ENCODE data around the gene RGR.

GRCh38 chr10:84264611-84265141, 19.8 kb downstream of the RGR start:
- TF ChIP-seq JUN (IDR thresholded peaks at IDR 0.05) (no peak), REST (IDR thresholded peaks at IDR 0.05) (no peak), CTCF (IDR thresholded peaks at IDR 0.05) (peak; percentile 90), CEBPB (IDR thresholded peaks at IDR 0.05) (no peak), EHMT2 (IDR thresholded peaks at IDR 0.05; ENCODE audit: low read depth) (no peak), EP300 (IDR thresholded peaks at IDR 0.05) (no peak), POLR2A (IDR thresholded peaks at IDR 0.05; ENCODE audit: low read length) (no peak), CBX2 (IDR thresholded peaks at IDR 0.05; ENCODE audit: borderline replicate concordance, low read depth) (no peak), GATA3 (IDR thresholded peaks at IDR 0.05; ENCODE audit: borderline replicate concordance) (no peak), MAX (IDR thresholded peaks at IDR 0.05) (no peak), ZNF302 (CRISPR knock-in tag; IDR thresholded peaks at IDR 0.05) (no peak), ESRRA (IDR thresholded peaks at IDR 0.05; ENCODE audit: borderline replicate concordance, low read length) (no peak), USF2 (IDR thresholded peaks at IDR 0.05) (no peak)

Data from A549 (cell line).